Stimulated activated CD4-positive, alpha-beta T cell treated with anti-CD3 and anti-CD28 coated beads, Interleukin-4, amount 100 ng/mL, for 4 hours (primary cell): Measurements from ENCODE around the gene LDAF1.

Experiments
- DNase-seq, 2 experiments: peaks; one replicate each; pipeline ENCODE4 v3.0.0-alpha.2; 2020

The LDAF1 gene

GRCh38 chr16:21197621-21198020 lies 39.1 kb downstream of the LDAF1 start:
- no peak for DNase-seq

DNA sequence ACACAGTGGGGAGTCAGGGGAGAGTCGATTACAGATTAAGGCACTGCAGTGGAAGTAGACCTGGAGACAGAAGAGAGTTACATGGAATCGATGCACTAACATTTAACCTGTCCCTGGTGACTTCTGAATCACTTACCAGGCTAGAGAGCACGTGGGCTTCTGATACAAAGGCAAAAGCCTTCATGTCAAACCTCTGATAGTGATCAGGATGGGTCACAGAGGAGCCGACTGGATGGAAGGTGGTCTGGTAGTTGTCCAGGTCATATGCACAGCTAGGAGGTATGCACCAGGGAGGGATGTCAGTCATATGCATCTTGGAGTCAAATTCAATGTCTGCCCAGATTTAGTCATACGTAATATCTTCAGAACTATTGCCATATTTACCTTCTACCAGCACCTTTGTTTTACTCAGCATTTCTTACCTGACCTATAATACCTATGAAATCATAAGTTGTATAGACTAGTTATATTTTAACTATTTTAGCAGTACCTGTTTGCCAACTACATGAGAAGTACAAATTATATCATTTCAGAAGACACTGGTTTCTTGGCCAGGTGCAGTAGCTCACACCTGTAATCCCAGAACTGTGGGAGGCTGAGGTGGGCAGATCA lies 41.2 kb downstream of the LDAF1 start:
- no peak for DNase-seq

GRCh38 chr16:21203155-21203797 lies 44.8 kb downstream of the LDAF1 start:
- no peak for DNase-seq

GRCh38 chr16:21205303-21205702 lies 46.8 kb downstream of the LDAF1 start:
- no peak for DNase-seq

- no peak for DNase-seq
Measured at GRCh38 chr16:21206550-21206949, 48.1 kb downstream of the LDAF1 start.

DNA sequence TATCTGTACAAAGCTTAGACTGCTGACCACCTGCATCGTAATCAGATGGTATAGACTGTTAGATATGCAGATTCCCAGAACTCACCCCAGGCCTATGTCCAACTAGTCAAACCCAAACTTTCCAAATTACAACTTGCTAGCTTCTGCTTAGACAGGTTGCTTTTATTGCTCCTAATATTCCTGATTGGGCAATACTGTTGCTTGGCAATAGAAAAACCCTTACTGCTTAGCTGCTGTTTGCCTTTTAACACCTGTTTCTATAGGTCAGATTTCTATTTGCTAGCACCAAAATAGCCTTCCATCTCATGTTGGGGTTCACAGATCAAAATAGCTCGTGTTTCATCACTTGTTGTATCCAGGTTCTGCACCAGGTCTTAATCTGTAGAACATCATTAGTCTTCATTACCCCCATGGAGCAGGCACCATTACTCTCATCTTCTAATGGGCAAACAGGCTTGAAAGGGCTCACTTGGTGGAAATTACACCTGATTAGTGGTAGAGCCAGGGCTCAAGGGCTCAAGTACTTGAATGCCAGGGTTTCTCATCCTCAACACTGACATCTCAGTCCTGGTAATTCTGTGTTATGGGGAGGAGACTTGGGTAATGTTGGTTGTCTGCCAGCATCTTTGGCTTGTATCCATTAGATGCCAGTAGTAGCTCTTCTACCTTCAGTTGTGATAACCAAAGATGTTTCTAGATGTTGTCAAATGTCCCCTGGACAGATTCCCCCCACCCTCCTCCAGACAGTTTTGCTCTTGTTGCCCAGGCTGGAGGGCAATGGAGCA lies 50.2 kb downstream of the LDAF1 start:
- no peak for DNase-seq

- DNase-seq, result no peak
Measured at GRCh38 chr16:21211486-21211885, 53.0 kb downstream of the LDAF1 start, which contains the start of gene ZP2. TSS of gene ZP2 (minus strand) at chr16:21211574. CDS start at chr16:21211547, 27 bp downstream.

- no peak for DNase-seq
Measured at GRCh38 chr16:21214086-21214485, 55.6 kb downstream of the LDAF1 start.

GRCh38 chr16:21217121-21217520 lies 58.6 kb downstream of the LDAF1 start:
- DNase-seq, result no peak

DNA sequence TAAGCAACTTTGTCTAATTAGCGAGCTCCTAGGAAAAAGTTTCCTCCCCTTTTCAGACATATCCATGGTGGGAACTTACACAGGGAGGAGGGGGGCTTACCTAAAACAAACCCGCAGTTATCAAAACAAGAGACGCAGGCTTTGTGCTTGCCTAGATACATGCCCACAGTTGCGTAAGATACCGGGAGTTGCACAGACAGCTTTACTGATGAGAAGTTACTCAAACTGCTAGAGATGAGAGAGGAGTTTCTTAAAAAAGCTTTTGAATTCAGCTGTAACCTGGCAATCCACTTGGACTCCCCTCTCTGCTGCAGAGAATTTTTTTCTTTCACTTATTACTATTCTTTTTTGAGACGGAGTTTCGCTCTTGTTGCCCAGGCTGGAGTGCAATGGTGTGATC lies 59.7 kb downstream of the LDAF1 start:
- DNase-seq, result no peak

DNA sequence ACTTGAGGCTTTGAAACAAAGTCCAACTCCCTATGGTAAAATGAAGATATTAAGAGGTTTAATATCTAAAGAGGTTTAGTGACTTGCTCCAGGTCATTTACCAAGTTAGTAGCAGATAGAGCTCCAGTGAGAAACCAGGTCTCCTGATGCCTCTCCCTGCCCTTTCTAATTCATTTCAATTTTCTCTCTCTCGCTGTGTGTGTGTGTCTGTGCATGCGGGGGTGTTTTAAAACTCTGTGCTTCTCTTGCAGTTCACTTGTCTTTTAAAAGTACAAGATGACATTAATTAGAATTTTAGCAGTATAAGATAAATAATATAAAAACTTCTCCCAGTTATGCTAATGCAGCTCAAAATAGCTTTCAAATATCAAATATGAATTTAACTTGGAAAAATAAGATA lies 61.1 kb downstream of the LDAF1 start:
- DNase-seq, result no peak

DNA sequence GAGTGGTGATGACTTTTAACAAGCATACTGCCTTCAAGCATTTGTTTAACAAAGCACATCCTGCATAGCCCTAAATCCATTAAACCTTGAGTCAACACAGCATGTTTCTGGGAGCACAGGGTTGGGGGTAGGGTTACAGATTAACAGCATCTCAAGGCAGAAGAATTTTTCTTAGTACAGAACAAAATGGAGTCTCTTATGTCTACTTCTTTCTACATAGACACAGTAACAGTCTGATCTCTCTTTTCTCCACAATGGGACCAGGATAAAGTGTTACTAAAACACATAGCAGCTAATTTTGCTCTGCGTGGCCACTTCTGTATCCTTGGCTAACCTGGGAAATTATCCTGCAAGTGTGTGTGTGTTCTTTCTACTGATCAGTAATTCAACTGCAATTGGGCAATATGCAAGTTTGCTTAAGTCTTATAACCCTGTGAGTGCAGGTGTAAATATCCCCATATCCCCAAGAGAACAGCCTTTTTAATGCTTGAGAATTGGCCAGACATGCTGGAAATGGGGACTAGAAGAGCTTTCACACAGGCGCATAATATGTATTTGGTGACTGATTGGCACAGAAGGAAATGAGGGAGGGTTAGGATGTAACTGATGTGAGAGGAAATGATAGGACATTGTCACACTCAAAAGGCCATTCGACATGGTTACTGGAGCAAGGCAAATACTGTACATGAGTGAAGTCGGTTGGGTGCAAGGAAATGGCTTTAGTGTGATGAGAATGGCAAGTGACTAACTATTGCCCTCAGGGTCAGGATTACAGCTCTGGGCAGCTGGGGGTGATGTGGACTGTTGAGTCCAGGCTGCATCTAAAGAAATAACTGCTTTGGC lies 64.2 kb downstream of the LDAF1 start:
- DNase-seq, result no peak

GRCh38 chr16:21223787-21224186 lies 65.3 kb downstream of the LDAF1 start:
- no peak for DNase-seq

- no peak for DNase-seq
Measured at GRCh38 chr16:21224800-21225199, 66.3 kb downstream of the LDAF1 start.

GRCh38 chr16:21226749-21227148 lies 68.3 kb downstream of the LDAF1 start:
- DNase-seq, result no peak

- no peak for DNase-seq
Measured at GRCh38 chr16:21227866-21228265, 69.4 kb downstream of the LDAF1 start.

DNA sequence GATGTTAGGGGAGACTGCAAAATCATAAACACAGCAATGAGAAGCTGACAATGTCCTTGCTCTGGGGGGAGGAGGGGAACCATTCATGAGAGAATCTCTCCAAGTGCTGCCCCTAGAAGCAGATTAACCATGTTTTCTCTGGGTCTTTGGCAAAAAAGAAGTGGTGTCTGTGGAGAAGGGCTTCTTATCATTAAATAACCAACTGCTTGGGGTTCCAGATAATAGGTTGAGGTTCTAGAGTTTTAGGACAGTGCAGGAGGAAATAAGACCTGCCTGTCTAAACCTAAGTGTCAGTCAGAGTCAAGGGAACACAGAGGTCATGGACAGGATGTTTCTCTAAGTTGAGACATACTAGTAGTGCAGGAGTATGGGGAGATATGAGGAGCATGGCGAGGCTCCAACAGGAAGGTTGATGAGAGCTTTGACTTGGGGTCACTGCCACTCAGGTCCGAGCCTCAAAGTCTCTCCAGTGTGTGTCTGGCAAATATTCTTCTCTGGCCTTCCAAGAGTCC lies 69.9 kb downstream of the LDAF1 start:
- no peak for DNase-seq
